B cell (primary cell): ENCODE results near the gene ICOS. TPM values are rescaled to one million over a fixed set of nuclear protein-coding genes. Genes with fewer than 3 reads are reported as not detected.

ENCODE experiments used
- ATAC-seq: fragments of 200-7000 bp; cut with Tn5 transposase; one replicate; pipeline ENCODE4 v1.10.0; 2021; ENCODE audit warnings: low read depth, mild to moderate bottlenecking, moderate number of reproducible peaks, moderate library complexity
- CTCF ChIA-PET: fragments of 350-600 bp; sonication (Branson Sonifier 250); formaldehyde crosslinking; loops from one replicate; lab custom pipeline; 2021; ENCODE audit warnings: antibody characterized with exemption, inconsistent platforms; lab: Charles Lee
- POLR2A ChIA-PET: fragments of 350-600 bp; sonication (Branson Sonifier 250); formaldehyde crosslinking; loops from one replicate; lab custom pipeline; 2021; ENCODE audit warnings: antibody characterized with exemption; lab: Charles Lee
- DNase-seq: peaks from one replicate; pipeline ENCODE4 v3.0.0; 2013
- H2AFZ ChIP-seq: 2 replicates; pipeline ENCODE4 v1.6.1; 2012; ENCODE audit warnings: mild to moderate bottlenecking, low read depth, low read length; ENCODE audit not compliant: insufficient read depth, poor library complexity, severe bottlenecking
- H3K27ac ChIP-seq, 2 donors: 1 replicate in 1 of 2; 2 replicates in 1 of 2; pipeline ENCODE4 v1.5.1; 2012 to 2013; ENCODE audit warnings: low read length in 2 of 2, mild to moderate bottlenecking in 2 of 2, moderate library complexity in 1 of 2
- H3K27me3 ChIP-seq, 4 experiments: fragments of 200-600 bp in 1 of 4; sonication (generic) in 1 of 4; replicated peaks in 1 of 4; 1 replicate in 2 of 4; 2 replicates in 2 of 4; pipeline versions ENCODE4 v1.6.1 to v1.7.0; 2013 to 2016; ENCODE audit warnings: low read length in 3 of 4, mild to moderate bottlenecking in 2 of 4, mixed read lengths in 1 of 4, moderate library complexity in 1 of 4; ENCODE audit not compliant: insufficient read depth in 4 of 4, control insufficient read depth in 3 of 4; ENCODE audit errors: control extremely low read depth in 1 of 4
- H3K36me3 ChIP-seq, 2 experiments: replicated peaks in 1 of 2; 1 replicate in 1 of 2; 2 replicates in 1 of 2; pipeline versions ENCODE4 v1.6.1 to v1.7.1; 2013; ENCODE audit warnings: low read length in 1 of 2; ENCODE audit not compliant: insufficient read depth in 2 of 2, control insufficient read depth in 1 of 2; ENCODE audit errors: control extremely low read depth in 1 of 2, extremely low read depth in 1 of 2
- H3K4me1 ChIP-seq, 2 donors: fragments of 200-600 bp in 1 of 2; sonication (generic) in 1 of 2; 1 replicate in 1 of 2; 2 replicates in 1 of 2; pipeline versions ENCODE4 v1.5.1 to v1.6.1; 2013 to 2017; ENCODE audit warnings: low read length in 2 of 2; ENCODE audit not compliant: control insufficient read depth in 2 of 2, insufficient read depth in 2 of 2
- H3K4me2 ChIP-seq: replicated peaks from 2 replicates; pipeline ENCODE3; 2012; ENCODE audit warnings: mild to moderate bottlenecking, low read depth, low read length; ENCODE audit not compliant: poor library complexity, severe bottlenecking
- H3K4me3 ChIP-seq, 5 experiments: fragments of 200-600 bp in 1 of 5; sonication (generic) in 1 of 5; 1 replicate in 3 of 5; 2 replicates in 2 of 5; pipeline versions ENCODE4 v1.5.1 to v1.7.0; 2011 to 2016; ENCODE audit warnings: low read length in 4 of 5, mild to moderate bottlenecking in 4 of 5, low read depth in 2 of 5, control low read depth in 1 of 5, moderate library complexity in 1 of 5; ENCODE audit not compliant: insufficient read depth in 1 of 5; ENCODE audit errors: control extremely low read depth in 1 of 5, extremely low read depth in 1 of 5
- H3K79me2 ChIP-seq: fragments of 200-600 bp; sonication (generic); one replicate; pipeline ENCODE4 v1.6.0; 2016; ENCODE audit warnings: low read length; ENCODE audit not compliant: control insufficient read depth, insufficient read depth
- H3K9ac ChIP-seq: fragments of 200-600 bp; sonication (generic); 2 replicates; pipeline ENCODE4 v1.6.1; 2017; ENCODE audit warnings: mild to moderate bottlenecking, low read length, moderate library complexity
- H3K9me3 ChIP-seq, 3 donors: one replicate each; pipeline versions ENCODE4 v1.6.1 to v1.7.1; 2013; ENCODE audit warnings: low read length in 2 of 3; ENCODE audit not compliant: control insufficient read depth in 2 of 3, insufficient read depth in 1 of 3; ENCODE audit errors: control extremely low read depth in 1 of 3
- H4K20me1 ChIP-seq: 2 replicates; pipeline ENCODE4 v1.6.0; 2012; ENCODE audit warnings: mild to moderate bottlenecking, low read length; ENCODE audit not compliant: insufficient read depth, control insufficient read depth, poor library complexity, severe bottlenecking
- H3K27ac Mint-ChIP-seq: one replicate; pipeline ENCODE4 v1.8.0; 2021; ENCODE audit warnings: mixed read lengths
- H3K27me3 Mint-ChIP-seq: one replicate; pipeline ENCODE4 v1.8.0; 2021; ENCODE audit warnings: mixed read lengths
- H3K4me1 Mint-ChIP-seq: one replicate; pipeline ENCODE4 v1.8.0; 2021; ENCODE audit warnings: mixed read lengths
- H3K4me3 Mint-ChIP-seq: one replicate; pipeline ENCODE4 v1.8.0; 2021; ENCODE audit warnings: mixed read lengths
- H3K9me3 Mint-ChIP-seq: one replicate; pipeline ENCODE4 v1.8.0; 2022; ENCODE audit warnings: mixed read lengths; ENCODE audit not compliant: insufficient read depth
- CTCF ChIP-seq: fragments of 200-600 bp; IDR thresholded peaks from one replicate; pipeline ENCODE4 v1.8.0; 2022; ENCODE audit warnings: antibody characterized with exemption, mild to moderate bottlenecking
- EZH2 ChIP-seq: IDR thresholded peaks from 2 replicates; pipeline ENCODE4 v1.6.1; 2012; ENCODE audit warnings: borderline replicate concordance, low read depth, mild to moderate bottlenecking, moderate library complexity, low read length; ENCODE audit not compliant: insufficient read depth, poor library complexity, severe bottlenecking
- WGBS: methylation state at CpG from one replicate; pipeline ENCODE4 v1.1.5; 2013; ENCODE audit warnings: missing lambda C conversion rate; ENCODE audit not compliant: insufficient coverage; 5-methylcytosine and 5-hydroxymethylcytosine counted together
- intact Hi-C: fragments of 100-400 bp; cut with micrococcal nuclease; formaldehyde crosslinking; loops from one replicate; pipeline ENCODE4 v1.10.0; 2022
- polyA plus RNA-seq: library from polyadenylated mRNA; depleted of rRNA; stranded (reverse); fragments of >200 nt; gene quantifications from 2 replicates; pipeline ENCODE4 v1.2.3, GENCODE V29; 2012
- total RNA-seq, 2 donors: library from RNA; stranded (reverse); fragments of 120-200 nt in 1 of 2; gene quantifications; 1 replicate in 1 of 2; 2 replicates in 1 of 2; pipeline versions ENCODE4 v1.2.3 to v1.2.4, GENCODE V29; 2013 to 2022

The ICOS gene
- total and polyA plus RNA-seq, 2 donors (not counting 1 experiment from before 2014, with no cell fraction given): 0.21 TPM; not detected in 1

GRCh38 chr2:203935568-203935967 is 995 bp upstream of the ICOS start:
- ATAC-seq (no peak), DNase-seq (no peak)
- ChIA-PET CTCF (no interaction called here), POLR2A (no interaction called here)
- H3K79me2 ChIP-seq: no peaks in the 10 kb centered on the region
- H3K4me2 ChIP-seq: no peak overlapping the region
- no peaks in the 10 kb centered on the region for H3K36me3 ChIP-seq
- H3K27ac Mint-ChIP-seq: no peak overlapping the region
- H3K27me3 Mint-ChIP-seq: peaks cover 22% of the 10 kb centered on the region
- TF ChIP-seq EZH2 (no peak), CTCF (no peak)
- WGBS: 100% methylated on average over 1 of the region's 4 CpGs
- no peak overlapping the region for H2AFZ ChIP-seq
- no peaks in the 10 kb centered on the region for H3K9me3 Mint-ChIP-seq
- no peak overlapping the region for H3K27ac ChIP-seq
- intact Hi-C loops: no loop called here
- no peaks in the 10 kb centered on the region for H3K4me1 Mint-ChIP-seq
- H3K9ac ChIP-seq: no peak overlapping the region
- no peaks in the 10 kb centered on the region for H3K9me3 ChIP-seq
- no peaks in the 10 kb centered on the region for H3K4me1 ChIP-seq
- no peaks in the 10 kb centered on the region for H3K27me3 ChIP-seq
- no peaks in the 10 kb centered on the region for H4K20me1 ChIP-seq
- no peak overlapping the region for H3K4me3 Mint-ChIP-seq
- H3K4me3 ChIP-seq: no peak overlapping the region

- POLR2A ChIA-PET: no interaction called here
- Histone ChIP-seq H3K79me2 (no peaks in the 10 kb centered on the region), H4K20me1 (no peaks in the 10 kb centered on the region), H3K9me3 (no peaks in the 10 kb centered on the region), H3K9ac (no peak overlapping the region), H3K36me3 (no peaks in the 10 kb centered on the region), H2AFZ (no peak overlapping the region), H3K27me3 (peaks cover 0 to 4% (median 0%) of the 10 kb centered on the region in 4 experiments), H3K4me2 (no peak overlapping the region), H3K4me3 (peak overlapping the region in 1 of 5 experiments; percentile 25), H3K4me1 (no peaks in the 10 kb centered on the region), H3K27ac (no peak overlapping the region)
- no peak for ATAC-seq
- Mint-ChIP-seq H3K4me1 (no peaks in the 10 kb centered on the region), H3K4me3 (no peak overlapping the region), H3K27me3 (peaks cover 13% of the 10 kb centered on the region), H3K27ac (no peak overlapping the region), H3K9me3 (no peaks in the 10 kb centered on the region)
- intact Hi-C loops: no loop called here
- no peak for DNase-seq
- no CpG with 5 or more reads among the region's 1 CpG for WGBS
- CTCF ChIA-PET: no interaction called here
- TF ChIP-seq CTCF: no peak
- no peak for TF ChIP-seq EZH2
Observed at GRCh38 chr2:203936949-203937348, 386 bp downstream of the ICOS start.
